ENCODE measurements around the gene DDX3X. TPM values are rescaled to one million over a fixed set of nuclear protein-coding genes. Genes with fewer than 3 reads are reported as not detected.

DDX3X gene
- total and polyA plus RNA-seq, 9 of the 15 experiments (the other 6 are each of a cell fraction or from before 2014, with no cell fraction given) = 51.3 to 232 (median 138) TPM

- Histone ChIP-seq H3K9me3 (replicated peaks; ENCODE audit: control insufficient read depth, insufficient read depth, low read depth, low read length) (no peaks in the 10 kb centered on the region), H3K4me1 (replicated peaks in 1 of 2; ENCODE audit: control insufficient read depth in 2 of 2, insufficient read depth in 2 of 2, low read length in 2 of 2) (peaks cover 0 to 19% of the 10 kb centered on the region in 2 experiments; a peak in 4 of 5 replicates), H3K9me1 (ENCODE audit: control insufficient read depth, insufficient read depth, low read length) (no peaks in the 10 kb centered on the region), H3K27ac (ENCODE audit: extremely low read depth, low read depth, low read length) (peak overlapping the region; percentile 81), H3K36me3 (ENCODE audit: control insufficient read depth, insufficient read depth, low read length) (no peaks in the 10 kb centered on the region), H3K27me3 (ENCODE audit: control insufficient read depth in 2 of 2, insufficient read depth in 2 of 2, low read length in 2 of 2) (no peaks in the 10 kb centered on the region), H2AFZ (ENCODE audit: low read depth, low read length) (peak overlapping the region; percentile 74; the same call in 1 of the 2 replicates), H3K79me2 (ENCODE audit: control insufficient read depth, insufficient read depth, low read length) (no peaks in the 10 kb centered on the region), H3K4me3 (no peak overlapping the region), H3K4me2 (ENCODE audit: insufficient read depth, low read length) (peak overlapping the region; percentile 58), H3K9ac (ENCODE audit: insufficient read depth in 1 of 2, low read depth in 2 of 2, low read length in 2 of 2) (peak overlapping the region; percentile 34 to 45; a peak in 2 of 4 replicates), H4K20me1 (replicated peaks; ENCODE audit: control insufficient read depth, insufficient read depth, low read length) (no peaks in the 10 kb centered on the region)
- DNase-seq (ENCODE audit: extremely low read depth in 1 of 4, low spot score in 3 of 4) = peak; percentile 53 to 80 (median 62)
- ChIA-PET POLR2A (interaction anchor here (1.1 to 1.2 kb wide), 3 partner anchors 9 to 59 kb away, joined by 3 to 9 read pairs (median 7); no protein-coding TSS in a partner anchor), CTCF (ENCODE audit: low intra/inter-chr PET ratio) (no interaction called here)
- in situ Hi-C loops (cut with MboI) = no loop called here
- peak; percentile 93 for ATAC-seq
- WGBS (ENCODE audit: insufficient coverage, low coverage, missing lambda C conversion rate) = 16% methylated on average over 8 of the region's 10 CpGs
- peak; percentile 65 for FAIRE-seq
- intact Hi-C loops (cut with micrococcal nuclease) = loop anchor here (2.0 kb wide), 1 partner anchor 51 kb away; no protein-coding TSS in a partner anchor
- no TSS peak for BruUV-seq (replicated peaks)
- TF ChIP-seq ZFP1 (CRISPR knock-in tag; IDR thresholded peaks at IDR 0.05) (no peak), DNMT1 (IDR thresholded peaks at IDR 0.05) (no peak), ZBTB43 (CRISPR knock-in tag; IDR thresholded peaks at IDR 0.05) (no peak), ZNF740 (CRISPR knock-in tag; IDR thresholded peaks at IDR 0.05) (no peak), ZNF740 (tag; IDR thresholded peaks at IDR 0.05) (no peak), PKNOX1 (IDR thresholded peaks at IDR 0.05) (no peak), TRIM24 (IDR thresholded peaks at IDR 0.05) (peak; percentile 69 to 86; a peak in 3 of 4 replicates), PHF8 (IDR thresholded peaks at IDR 0.05; ENCODE audit: borderline replicate concordance, low read length) (no peak), STAG1 (CRISPR knock-in tag; IDR thresholded peaks at IDR 0.05; ENCODE audit: borderline replicate concordance) (no peak), ZNF263 (CRISPR knock-in tag; IDR thresholded peaks at IDR 0.05; ENCODE audit: borderline replicate concordance) (no peak), ASH1L (IDR thresholded peaks at IDR 0.05; ENCODE audit: borderline replicate concordance, low read depth, partially characterized antibody) (no peak), GTF3C2 (IDR thresholded peaks at IDR 0.05; ENCODE audit: borderline replicate concordance, extremely low read depth, insufficient read length) (no peak), THRB (CRISPR knock-in tag; conservative IDR thresholded peaks at IDR 0.05) (no peak), NR1H2 (CRISPR knock-in tag; IDR thresholded peaks at IDR 0.05) (no peak)
These were observed 50.2 kb downstream of the DDX3X start for GRCh38 chrX:41384051-41384705.
